ENCODE results near the gene CAPN5. TPM values are rescaled to one million over a fixed set of nuclear protein-coding genes. Genes with fewer than 3 reads are reported as not detected.

Gene CAPN5
- total and polyA plus RNA-seq, 10 donors, result 0.80 to 9.2 (median 4.6) TPM

- H3K27ac ChIP-seq, result no peak overlapping the region
- no peaks in the 10 kb centered on the region for H3K9me3 ChIP-seq
- H3K27me3 ChIP-seq (replicated peaks in 1 of 7), result no peaks in the 10 kb centered on the region
- intact Hi-C loops (cut with DNase I; ENCODE audit: low total_unique reads), result no loop called here
- no peaks in the 10 kb centered on the region for H3K36me3 ChIP-seq
- peaks cover 0 to 5% (median 0%) of the 10 kb centered on the region in 6 donors for H3K4me1 ChIP-seq
- 90 to 97% (median 94%) methylated on average over 9 to 20 of the region's 20 CpGs for WGBS, 5 donors
- TF ChIP-seq CTCF (IDR thresholded peaks at IDR 0.05 in 8 of 11, conservative IDR thresholded peaks at IDR 0.05 in 3 of 11), result no peak
- TF ChIP-seq POLR2AphosphoS5 (IDR thresholded peaks at IDR 0.05), result no peak
- no peak for TF ChIP-seq POLR2A (IDR thresholded peaks at IDR 0.05)
- H3K4me3 ChIP-seq, result no peak overlapping the region
- no peak for DNase-seq
Observed at GRCh38 chr11:77159937-77160495, 93.2 kb downstream of the CAPN5 start.

GRCh38 chr11:77163271-77163670, 96.5 kb downstream of the CAPN5 start:
- Histone ChIP-seq H3K27me3 (replicated peaks in 1 of 7) (no peaks in the 10 kb centered on the region), H3K9me3 (no peaks in the 10 kb centered on the region), H3K4me3 (no peak overlapping the region), H3K4me1 (peaks cover 0 to 14% (median 0%) of the 10 kb centered on the region in 6 donors), H3K36me3 (no peaks in the 10 kb centered on the region), H3K27ac (no peak overlapping the region)
- 78 to 91% (median 89%) methylated on average over 6 of the region's 6 CpGs for WGBS, 5 donors
- TF ChIP-seq CTCF (IDR thresholded peaks at IDR 0.05 in 8 of 11, conservative IDR thresholded peaks at IDR 0.05 in 3 of 11) (no peak), POLR2A (IDR thresholded peaks at IDR 0.05) (no peak), POLR2AphosphoS5 (IDR thresholded peaks at IDR 0.05) (no peak)
- DNase-seq, result no peak
- intact Hi-C loops (cut with DNase I; ENCODE audit: low total_unique reads), result no loop called here

- no peak overlapping the region for H3K27ac ChIP-seq
- TF ChIP-seq POLR2AphosphoS5 (IDR thresholded peaks at IDR 0.05) (no peak), POLR2A (IDR thresholded peaks at IDR 0.05) (no peak), CTCF (IDR thresholded peaks at IDR 0.05 in 8 of 11, conservative IDR thresholded peaks at IDR 0.05 in 3 of 11) (no peak)
- H3K9me3 ChIP-seq, result no peaks in the 10 kb centered on the region
- no peaks in the 10 kb centered on the region for H3K36me3 ChIP-seq
- WGBS, 5 donors, result 74 to 97% (median 80%) methylated on average over 5 of the region's 5 CpGs
- H3K27me3 ChIP-seq (replicated peaks in 1 of 7), result no peaks in the 10 kb centered on the region
- intact Hi-C loops (cut with DNase I; ENCODE audit: low total_unique reads), result no loop called here
- H3K4me3 ChIP-seq, result no peak overlapping the region
- peaks cover 0 to 14% (median 0%) of the 10 kb centered on the region in 6 donors for H3K4me1 ChIP-seq
- no peak for DNase-seq
Observed at GRCh38 chr11:77165066-77165465, 98.3 kb downstream of the CAPN5 start.

GRCh38 chr11:77166021-77166420, 99.2 kb downstream of the CAPN5 start:
- H3K4me1 ChIP-seq, result peaks cover 0 to 14% (median 0%) of the 10 kb centered on the region in 6 donors
- H3K36me3 ChIP-seq, result no peaks in the 10 kb centered on the region
- no peaks in the 10 kb centered on the region for H3K27me3 ChIP-seq (replicated peaks in 1 of 7)
- TF ChIP-seq CTCF (IDR thresholded peaks at IDR 0.05 in 8 of 11, conservative IDR thresholded peaks at IDR 0.05 in 3 of 11), result no peak
- TF ChIP-seq POLR2A (IDR thresholded peaks at IDR 0.05), result no peak
- TF ChIP-seq POLR2AphosphoS5 (IDR thresholded peaks at IDR 0.05), result no peak
- no peak overlapping the region for H3K27ac ChIP-seq
- DNase-seq, result no peak
- no peaks in the 10 kb centered on the region for H3K9me3 ChIP-seq
- no peak overlapping the region for H3K4me3 ChIP-seq
- WGBS, 5 donors, result 88 to 95% (median 93%) methylated on average over 2 to 8 of the region's 8 CpGs
- intact Hi-C loops (cut with DNase I; ENCODE audit: low total_unique reads), result no loop called here
